HepG2 (cell line): ENCODE data around the gene TLCD3B. TPM values are rescaled to one million over a fixed set of nuclear protein-coding genes. Genes with fewer than 3 reads are reported as not detected.

ENCODE experiments used
- ARID2 ChIP-seq: sonication (generic); formaldehyde crosslinking; IDR thresholded peaks from 2 replicates; pipeline ENCODE4 v1.8.1; 2022; ENCODE audit warnings: mild to moderate bottlenecking, missing genetic modification reagents, borderline replicate concordance
- FOSL1 ChIP-seq: sonication (generic); formaldehyde crosslinking; IDR thresholded peaks from 2 replicates; pipeline ENCODE4 v1.9.0; 2021; ENCODE audit warnings: missing genetic modification reagents, borderline replicate concordance
- HIVEP1 ChIP-seq: sonication (generic); formaldehyde crosslinking; IDR thresholded peaks from 2 replicates; pipeline ENCODE4 v1.4.0; 2020; ENCODE audit warnings: mild to moderate bottlenecking, missing genetic modification reagents
- MATR3 ChIP-seq: sonication (generic); formaldehyde crosslinking; IDR thresholded peaks from 2 replicates; pipeline ENCODE4 v1.4.0; 2020; ENCODE audit warnings: missing genetic modification reagents
- NFAT5 ChIP-seq: sonication (generic); formaldehyde crosslinking; IDR thresholded peaks from 2 replicates; pipeline ENCODE4 v1.4.0; 2020; ENCODE audit warnings: missing genetic modification reagents
- NRL ChIP-seq: sonication (generic); formaldehyde crosslinking; IDR thresholded peaks from 2 replicates; pipeline ENCODE4 v1.5.0; 2020; ENCODE audit warnings: missing genetic modification reagents, mild to moderate bottlenecking, moderate library complexity, borderline replicate concordance
- PHF20 ChIP-seq: sonication (generic); formaldehyde crosslinking; IDR thresholded peaks from 2 replicates; pipeline ENCODE4 v1.5.0; 2020; ENCODE audit warnings: mild to moderate bottlenecking, missing genetic modification reagents
- SRSF9 ChIP-seq: fragments of 200-400 bp; formaldehyde crosslinking; IDR thresholded peaks from 2 replicates; pipeline ENCODE4 v1.6.1; 2018; ENCODE audit warnings: borderline replicate concordance, mild to moderate bottlenecking, low read depth, low read length; ENCODE audit not compliant: insufficient read depth, poor library complexity, severe bottlenecking
- ZNF20 ChIP-seq: sonication (generic); formaldehyde crosslinking; IDR thresholded peaks from 2 replicates; pipeline ENCODE4 v1.4.0; 2020; ENCODE audit warnings: mild to moderate bottlenecking, moderate library complexity, missing genetic modification reagents
- ZNF362 ChIP-seq: sonication (generic); formaldehyde crosslinking; IDR thresholded peaks from 2 replicates; pipeline ENCODE4 v1.4.0; 2020; ENCODE audit warnings: missing genetic modification reagents, mild to moderate bottlenecking, borderline replicate concordance
- ZNF746 ChIP-seq: sonication (generic); formaldehyde crosslinking; IDR thresholded peaks from 2 replicates; pipeline ENCODE4 v1.8.0; 2022; ENCODE audit warnings: mild to moderate bottlenecking, missing genetic modification reagents
- ZNF766 ChIP-seq: sonication (generic); formaldehyde crosslinking; IDR thresholded peaks from 2 replicates; pipeline ENCODE4 v1.5.0; 2020; ENCODE audit warnings: missing genetic modification reagents, borderline replicate concordance
- polyA plus RNA-seq, 8 experiments: library from polyadenylated mRNA; depleted of rRNA in 3 of 8; stranded (reverse) in 7 of 8; unstranded in 1 of 8; fragments of >200 nt; fragmentation: Illumina TruSeq in 4 of 8; extraction: Trizol in 4 of 8; gene quantifications; 2 replicates each; pipeline versions ENCODE4 v1.2.1 to v1.2.3, GENCODE V29; 2011 to 2016; ENCODE audit warnings: low read depth in 4 of 8, missing spikeins in 1 of 8, mixed read lengths in 1 of 8; ENCODE audit not compliant: insufficient read depth in 1 of 8
- total RNA-seq, 5 experiments: library from RNA; depleted of rRNA; stranded (reverse); fragments of >200 nt; fragmentation: Illumina TruSeq; extraction: Trizol; gene quantifications; 2 replicates each; pipeline ENCODE4 v1.2.3, GENCODE V29; 2016; ENCODE audit warnings: low read depth in 1 of 5
- TF ChIP-seq, protein P1 (sequence below): sonication (generic); formaldehyde crosslinking; IDR thresholded peaks from 2 replicates; pipeline ENCODE4 v1.8.0; 2022; ENCODE audit warnings: mild to moderate bottlenecking, missing genetic modification reagents, borderline replicate concordance
- TF ChIP-seq, protein P2 (sequence below), 2 experiments: IDR thresholded peaks; 2 replicates each; pipeline ENCODE4 v1.6.1; 2011 to 2012; ENCODE audit warnings: low read length in 2 of 2, borderline replicate concordance in 1 of 2, low read depth in 1 of 2, mild to moderate bottlenecking in 1 of 2, moderate library complexity in 1 of 2
- TF ChIP-seq, protein P3 (sequence below): sonication (generic); formaldehyde crosslinking; IDR thresholded peaks from 2 replicates; pipeline ENCODE4 v1.8.0; 2022; ENCODE audit warnings: mild to moderate bottlenecking, missing genetic modification reagents, moderate library complexity

The TLCD3B gene
- total and polyA plus RNA-seq, 2 of the 13 experiments (the other 11 are each of a cell fraction or from before 2014, with no cell fraction given) = not detected

- TF ChIP-seq HIVEP1 (peak; percentile 83), ZNF362 (CRISPR knock-in tag) (no peak), ZNF746 (CRISPR knock-in tag) (no peak), FOSL1 (CRISPR knock-in tag) (peak; percentile 39; the same call in 1 of the 2 replicates), ZNF766 (CRISPR knock-in tag) (peak; percentile 81; the same call in 1 of the 2 replicates), NRL (CRISPR knock-in tag) (no peak; the same call in 1 of the 2 replicates), MATR3 (CRISPR knock-in tag) (no peak), PHF20 (no peak), SRSF9 (no peak), ZNF20 (CRISPR knock-in tag) (no peak), ARID2 (CRISPR knock-in tag) (no peak), NFAT5 (CRISPR knock-in tag) (peak; percentile 93; the same call in 1 of the 2 replicates)
- TF ChIP-seq, protein P1, sequence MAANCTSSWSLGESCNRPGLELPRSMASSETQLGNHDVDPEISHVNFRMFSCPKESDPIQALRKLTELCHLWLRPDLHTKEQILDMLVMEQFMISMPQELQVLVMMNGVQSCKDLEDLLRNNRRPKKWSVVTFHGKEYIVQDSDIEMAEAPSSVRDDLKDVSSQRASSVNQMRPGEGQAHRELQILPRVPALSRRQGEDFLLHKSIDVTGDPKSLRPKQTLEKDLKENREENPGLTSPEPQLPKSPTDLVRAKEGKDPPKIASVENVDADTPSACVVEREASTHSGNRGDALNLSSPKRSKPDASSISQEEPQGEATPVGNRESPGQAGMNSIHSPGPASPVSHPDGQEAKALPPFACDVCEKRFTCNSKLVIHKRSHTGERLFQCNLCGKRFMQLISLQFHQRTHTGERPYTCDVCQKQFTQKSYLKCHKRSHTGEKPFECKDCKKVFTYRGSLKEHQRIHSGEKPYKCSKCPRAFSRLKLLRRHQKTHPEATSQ (CRISPR knock-in tag) = 0 out of 2 replicates have a peak, but pooled peaks have one; percentile 28
- TF ChIP-seq, protein P2, sequence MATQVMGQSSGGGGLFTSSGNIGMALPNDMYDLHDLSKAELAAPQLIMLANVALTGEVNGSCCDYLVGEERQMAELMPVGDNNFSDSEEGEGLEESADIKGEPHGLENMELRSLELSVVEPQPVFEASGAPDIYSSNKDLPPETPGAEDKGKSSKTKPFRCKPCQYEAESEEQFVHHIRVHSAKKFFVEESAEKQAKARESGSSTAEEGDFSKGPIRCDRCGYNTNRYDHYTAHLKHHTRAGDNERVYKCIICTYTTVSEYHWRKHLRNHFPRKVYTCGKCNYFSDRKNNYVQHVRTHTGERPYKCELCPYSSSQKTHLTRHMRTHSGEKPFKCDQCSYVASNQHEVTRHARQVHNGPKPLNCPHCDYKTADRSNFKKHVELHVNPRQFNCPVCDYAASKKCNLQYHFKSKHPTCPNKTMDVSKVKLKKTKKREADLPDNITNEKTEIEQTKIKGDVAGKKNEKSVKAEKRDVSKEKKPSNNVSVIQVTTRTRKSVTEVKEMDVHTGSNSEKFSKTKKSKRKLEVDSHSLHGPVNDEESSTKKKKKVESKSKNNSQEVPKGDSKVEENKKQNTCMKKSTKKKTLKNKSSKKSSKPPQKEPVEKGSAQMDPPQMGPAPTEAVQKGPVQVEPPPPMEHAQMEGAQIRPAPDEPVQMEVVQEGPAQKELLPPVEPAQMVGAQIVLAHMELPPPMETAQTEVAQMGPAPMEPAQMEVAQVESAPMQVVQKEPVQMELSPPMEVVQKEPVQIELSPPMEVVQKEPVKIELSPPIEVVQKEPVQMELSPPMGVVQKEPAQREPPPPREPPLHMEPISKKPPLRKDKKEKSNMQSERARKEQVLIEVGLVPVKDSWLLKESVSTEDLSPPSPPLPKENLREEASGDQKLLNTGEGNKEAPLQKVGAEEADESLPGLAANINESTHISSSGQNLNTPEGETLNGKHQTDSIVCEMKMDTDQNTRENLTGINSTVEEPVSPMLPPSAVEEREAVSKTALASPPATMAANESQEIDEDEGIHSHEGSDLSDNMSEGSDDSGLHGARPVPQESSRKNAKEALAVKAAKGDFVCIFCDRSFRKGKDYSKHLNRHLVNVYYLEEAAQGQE (IDR thresholded peaks at IDR 0.05; ENCODE audit: borderline replicate concordance in 1 of 2, low read depth in 1 of 2, low read length in 2 of 2) = no peak
- TF ChIP-seq, protein P3, sequence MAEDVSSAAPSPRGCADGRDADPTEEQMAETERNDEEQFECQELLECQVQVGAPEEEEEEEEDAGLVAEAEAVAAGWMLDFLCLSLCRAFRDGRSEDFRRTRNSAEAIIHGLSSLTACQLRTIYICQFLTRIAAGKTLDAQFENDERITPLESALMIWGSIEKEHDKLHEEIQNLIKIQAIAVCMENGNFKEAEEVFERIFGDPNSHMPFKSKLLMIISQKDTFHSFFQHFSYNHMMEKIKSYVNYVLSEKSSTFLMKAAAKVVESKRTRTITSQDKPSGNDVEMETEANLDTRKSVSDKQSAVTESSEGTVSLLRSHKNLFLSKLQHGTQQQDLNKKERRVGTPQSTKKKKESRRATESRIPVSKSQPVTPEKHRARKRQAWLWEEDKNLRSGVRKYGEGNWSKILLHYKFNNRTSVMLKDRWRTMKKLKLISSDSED (CRISPR knock-in tag) = no peak
Observed at GRCh38 chr16:29995324-29995910, 35.7 kb downstream of the TLCD3B start, which contains the start of gene HIRIP3 (continued).
